ENCODE measurements around the gene SBF2. TPM values are rescaled to one million over a fixed set of nuclear protein-coding genes. Genes with fewer than 3 reads are reported as not detected.

SBF2 gene
- total RNA-seq, 1 donor from 2014 or later: 30.7 TPM

GRCh38 chr11:9761441-9761945 is 532.5 kb downstream of the SBF2 start:
- H3K4me1 Mint-ChIP-seq (ENCODE audit: low read depth, unreplicated experiment): peaks cover 14% of the 10 kb centered on the region
- no peak for TF ChIP-seq CTCF (IDR thresholded peaks at IDR 0.05; ENCODE audit: partially characterized antibody, unreplicated experiment)
- H3K36me3 Mint-ChIP-seq (ENCODE audit: unreplicated experiment): no peaks in the 10 kb centered on the region
- no peak overlapping the region for H3K27ac Mint-ChIP-seq (ENCODE audit: unreplicated experiment)
- no peak overlapping the region for H3K4me3 Mint-ChIP-seq (ENCODE audit: unreplicated experiment)
- H3K9me3 Mint-ChIP-seq (ENCODE audit: unreplicated experiment): peaks cover 2% of the 10 kb centered on the region
- DNase-seq: no peak
- peaks cover 5% of the 10 kb centered on the region for H3K27me3 Mint-ChIP-seq (ENCODE audit: unreplicated experiment)

- H3K27me3 Mint-ChIP-seq (ENCODE audit: unreplicated experiment): peaks cover 7% of the 10 kb centered on the region
- TF ChIP-seq CTCF (IDR thresholded peaks at IDR 0.05; ENCODE audit: partially characterized antibody, unreplicated experiment): no peak
- peaks cover 9% of the 10 kb centered on the region for H3K4me1 Mint-ChIP-seq (ENCODE audit: low read depth, unreplicated experiment)
- DNase-seq: no peak
- H3K27ac Mint-ChIP-seq (ENCODE audit: unreplicated experiment): no peak overlapping the region
- no peak overlapping the region for H3K4me3 Mint-ChIP-seq (ENCODE audit: unreplicated experiment)
- no peaks in the 10 kb centered on the region for H3K36me3 Mint-ChIP-seq (ENCODE audit: unreplicated experiment)
- H3K9me3 Mint-ChIP-seq (ENCODE audit: unreplicated experiment): peaks cover 2% of the 10 kb centered on the region
These were observed 533.8 kb downstream of the SBF2 start for GRCh38 chr11:9760193-9760575.

GRCh38 chr11:9759519-9760192 is 534.4 kb downstream of the SBF2 start:
- H3K4me1 Mint-ChIP-seq (ENCODE audit: low read depth, unreplicated experiment): peaks cover 8% of the 10 kb centered on the region
- TF ChIP-seq CTCF (IDR thresholded peaks at IDR 0.05; ENCODE audit: partially characterized antibody, unreplicated experiment): no peak
- H3K27ac Mint-ChIP-seq (ENCODE audit: unreplicated experiment): no peak overlapping the region
- peak overlapping the region; percentile 43 for H3K4me3 Mint-ChIP-seq (ENCODE audit: unreplicated experiment)
- H3K27me3 Mint-ChIP-seq (ENCODE audit: unreplicated experiment): peaks cover 5% of the 10 kb centered on the region
- H3K9me3 Mint-ChIP-seq (ENCODE audit: unreplicated experiment): no peaks in the 10 kb centered on the region
- peak; percentile 49 for DNase-seq
- no peaks in the 10 kb centered on the region for H3K36me3 Mint-ChIP-seq (ENCODE audit: unreplicated experiment)

DNA sequence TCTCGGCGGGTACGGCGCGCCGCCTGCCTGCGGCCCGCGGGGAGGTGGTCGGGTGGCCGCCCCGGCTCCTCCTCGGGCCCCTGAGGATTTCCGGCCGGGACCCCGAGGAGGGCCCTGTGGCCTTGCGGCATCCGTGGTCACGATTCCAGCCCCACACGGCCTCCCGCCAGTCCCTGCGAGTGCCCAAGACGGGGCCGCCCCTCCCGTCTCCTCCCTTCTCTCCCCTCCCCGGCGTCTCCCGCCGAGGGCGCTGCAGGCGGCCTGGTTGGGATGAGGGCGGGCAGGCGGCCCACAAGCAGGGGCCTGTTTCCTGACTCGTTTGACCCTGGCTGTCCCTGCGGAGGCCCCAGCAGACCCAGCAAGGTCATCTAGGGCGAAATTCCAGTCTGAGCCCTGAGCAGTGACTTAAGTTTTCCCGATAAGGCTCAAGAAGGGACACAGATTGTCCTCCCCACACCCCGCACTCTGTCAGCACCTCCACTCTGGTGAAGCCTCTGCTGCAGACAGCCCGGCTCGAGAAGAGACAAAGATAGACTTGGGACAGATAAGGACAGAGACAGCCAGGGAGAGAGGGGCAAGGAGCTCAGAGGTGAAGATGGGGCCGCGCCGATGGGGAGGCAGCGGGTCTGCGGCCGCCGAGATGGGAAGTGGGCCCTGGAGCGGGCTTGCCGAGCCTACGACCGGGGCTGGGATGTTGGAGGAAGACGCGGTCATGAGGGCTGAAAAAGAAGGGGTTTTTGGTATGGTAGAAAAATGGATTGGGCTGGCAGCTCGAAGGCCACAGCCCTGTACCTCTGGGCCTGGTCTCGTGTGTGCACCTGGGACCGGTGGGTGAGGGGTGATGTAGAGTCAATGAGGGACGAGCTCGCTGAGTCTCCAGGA is 535.1 kb downstream of the SBF2 start:
- Mint-ChIP-seq H3K4me1 (ENCODE audit: low read depth, unreplicated experiment) (peaks cover 8% of the 10 kb centered on the region), H3K9me3 (ENCODE audit: unreplicated experiment) (no peaks in the 10 kb centered on the region), H3K4me3 (ENCODE audit: unreplicated experiment) (peak overlapping the region; percentile 67), H3K36me3 (ENCODE audit: unreplicated experiment) (no peaks in the 10 kb centered on the region), H3K27me3 (ENCODE audit: unreplicated experiment) (peaks cover 2% of the 10 kb centered on the region), H3K27ac (ENCODE audit: unreplicated experiment) (no peak overlapping the region)
- DNase-seq: peak; percentile 64
- TF ChIP-seq CTCF (IDR thresholded peaks at IDR 0.05; ENCODE audit: partially characterized antibody, unreplicated experiment): no peak

Measured in glutamatergic neuron (in vitro differentiated cells).